Lung (tissue), 12 donors: ENCODE measurements around the gene NTN1. TPM values are rescaled to one million over a fixed set of nuclear protein-coding genes. Genes with fewer than 3 reads are reported as not detected.

Experiments used
- ATAC-seq: fragments of 200-7000 bp; cut with Tn5 transposase; one replicate; pipeline ENCODE4 v1.9.1; 2020; ENCODE audit warnings: moderate number of reproducible peaks; ENCODE audit not compliant: insufficient read depth, low FRiP score
- DNase-seq, 3 donors: peaks; one replicate each; pipeline ENCODE4 v3.0.0-alpha.2; 2013 to 2017
- H3K27ac ChIP-seq, 2 donors: one replicate each; pipeline ENCODE4 v1.5.1; 2013; ENCODE audit warnings: mild to moderate bottlenecking in 2 of 2, moderate library complexity in 2 of 2, control low read depth in 1 of 2, inconsistent platforms in 1 of 2, low read depth in 1 of 2, low read length in 1 of 2
- H3K27me3 ChIP-seq, 3 donors: one replicate each; pipeline ENCODE4 v1.5.1; 2013; ENCODE audit warnings: low read length in 2 of 3; ENCODE audit not compliant: control insufficient read depth in 3 of 3, insufficient read depth in 3 of 3
- H3K36me3 ChIP-seq, 4 donors: one replicate each; pipeline ENCODE4 v1.5.1; 2013; ENCODE audit warnings: low read length in 4 of 4, mild to moderate bottlenecking in 1 of 4, moderate library complexity in 1 of 4; ENCODE audit not compliant: control insufficient read depth in 4 of 4, insufficient read depth in 4 of 4
- H3K4me1 ChIP-seq, 5 donors: one replicate each; pipeline ENCODE4 v1.5.1; 2013; ENCODE audit warnings: low read length in 5 of 5, mild to moderate bottlenecking in 2 of 5, moderate library complexity in 1 of 5; ENCODE audit not compliant: control insufficient read depth in 5 of 5, insufficient read depth in 5 of 5
- H3K4me3 ChIP-seq: one replicate; pipeline ENCODE4 v1.5.1; 2013; ENCODE audit warnings: mild to moderate bottlenecking, control low read depth, moderate library complexity
- H3K9ac ChIP-seq, 2 donors: one replicate each; pipeline ENCODE4 v1.5.1; 2013; ENCODE audit warnings: low read length in 2 of 2, control low read depth in 1 of 2; ENCODE audit not compliant: insufficient read depth in 1 of 2
- H3K9me3 ChIP-seq, 4 donors: one replicate each; pipeline ENCODE4 v1.5.1; 2013; ENCODE audit warnings: low read length in 3 of 4, mild to moderate bottlenecking in 1 of 4, moderate library complexity in 1 of 4; ENCODE audit not compliant: control insufficient read depth in 4 of 4, insufficient read depth in 3 of 4
- CTCF ChIP-seq: IDR thresholded peaks from 2 replicates; pipeline ENCODE4 v1.5.1; 2012; ENCODE audit warnings: mild to moderate bottlenecking; ENCODE audit errors: control extremely low read depth, extremely low read depth
- WGBS, 2 donors: extraction: QIAGEN DNeasy Blood & Tissue Kit; methylation state at CpG; one replicate each; pipeline ENCODE4 v1.1.7; 2013; 5-methylcytosine and 5-hydroxymethylcytosine counted together
- polyA plus RNA-seq, 2 donors: library from polyadenylated mRNA; stranded (reverse); fragments of 200-250 nt; gene quantifications; one replicate each; pipeline ENCODE4 v1.2.1, GENCODE V29; 2013
- total RNA-seq, 2 donors: library from RNA; depleted of rRNA in 1 of 2; stranded (reverse); fragments of >200 nt in 1 of 2; gene quantifications; one replicate each; pipeline ENCODE4 v1.2.1, GENCODE V29; 2014 to 2021
- donor health status: control.
- donor health status: control.
- donor health status: Bipolar disorder and iron deficiency.
- donor health status: healthy.
- donor health status: DM: yes; HTN: yes; CAD: no.

Gene NTN1
- total and polyA plus RNA-seq, 4 donors, result 3.6 to 17.1 (median 7.8) TPM

GRCh38 chr17:9004132-9004960 is 17.0 kb upstream of the NTN1 start:
- Histone ChIP-seq H3K4me1 (peaks cover 0 to 7% (median 0%) of the 10 kb centered on the region in 5 donors), H3K4me3 (no peak overlapping the region), H3K27me3 (peaks cover 31 to 76% (median 43%) of the 10 kb centered on the region in 3 donors), H3K27ac (no peak overlapping the region), H3K9me3 (peaks cover 0 to 4% (median 2%) of the 10 kb centered on the region in 4 donors), H3K9ac (no peak overlapping the region), H3K36me3 (no peaks in the 10 kb centered on the region)
- no peak for DNase-seq
- TF ChIP-seq CTCF, result no peak
- WGBS, 2 donors, result 14 to 15% methylated on average over 56 to 58 of the region's 58 CpGs
- no peak for ATAC-seq

GRCh38 chr17:9004961-9005285 is 16.4 kb upstream of the NTN1 start:
- DNase-seq, result no peak
- 64 to 69% methylated on average over 6 of the region's 6 CpGs for WGBS, 2 donors

GRCh38 chr17:9006175-9006767 is 15.0 kb upstream of the NTN1 start:
- ATAC-seq (no peak), DNase-seq (no peak)
- Histone ChIP-seq H3K36me3 (no peaks in the 10 kb centered on the region), H3K4me3 (no peak overlapping the region), H3K4me1 (peaks cover 0 to 7% (median 0%) of the 10 kb centered on the region in 5 donors), H3K9me3 (peaks cover 0 to 5% (median 0%) of the 10 kb centered on the region in 4 donors), H3K27ac (no peak overlapping the region), H3K9ac (no peak overlapping the region), H3K27me3 (peaks cover 31 to 79% (median 40%) of the 10 kb centered on the region in 3 donors)
- 75 to 86% methylated on average over 7 of the region's 7 CpGs for WGBS, 2 donors
- no peak for TF ChIP-seq CTCF

More at GRCh38 chr17:9004961-9005285, 16.4 kb upstream of the NTN1 start:
- Histone ChIP-seq H3K27me3 (peaks cover 31 to 80% (median 43%) of the 10 kb centered on the region in 3 donors), H3K36me3 (no peaks in the 10 kb centered on the region), H3K9me3 (peaks cover 0 to 4% (median 2%) of the 10 kb centered on the region in 4 donors), H3K4me3 (no peak overlapping the region), H3K4me1 (peaks cover 0 to 7% (median 0%) of the 10 kb centered on the region in 5 donors), H3K9ac (no peak overlapping the region), H3K27ac (no peak overlapping the region)
- no peak for TF ChIP-seq CTCF
- no peak for ATAC-seq
